HepG2 (cell line): ENCODE data around the gene NUAK1. TPM values are rescaled to one million over a fixed set of nuclear protein-coding genes. Genes with fewer than 3 reads are reported as not detected.

Experiments used
- ATAC-seq: fragments of 200-7000 bp; cut with Tn5 transposase; 3 replicates; pipeline ENCODE4 v1.9.1; 2020; ENCODE audit warnings: mild to moderate bottlenecking, moderate library complexity
- BruUV-seq: library from RNA; stranded (reverse); fragments of 400-500 nt; replicated peaks from 2 replicates; lab custom pipeline; 2021; lab: Mats Ljungman, UMichigan
- CTCF ChIA-PET: fragments of 300-600 bp; formaldehyde crosslinking; extraction: SDS; loops from one replicate; lab custom pipeline; 2021; ENCODE audit warnings: low total read pairs, inconsistent platforms, low intra/inter-chr PET ratio; lab: Yijun Ruan, JAX
- POLR2A ChIA-PET: fragments of 350-600 bp; sonication (Branson Sonifier 250); formaldehyde crosslinking; loops from one replicate; lab custom pipeline; 2020; ENCODE audit warnings: antibody characterized with exemption, inconsistent platforms; lab: Yijun Ruan, JAX
- DNase-seq: peaks from one replicate; pipeline ENCODE4 v3.0.0-alpha.2; 2015; ENCODE audit warnings: low spot score
- FAIRE-seq: peaks from 3 replicates; lab custom pipeline; 2011; peaks lifted over from hg19 to GRCh38; lab: Jason Lieb, UNC
- H2AFZ ChIP-seq: one replicate; pipeline ENCODE4 v1.6.1; 2011; ENCODE audit warnings: low read length, inconsistent platforms
- H3K27ac ChIP-seq: fragments of 300-600 bp; 3 replicates; pipeline ENCODE4 v1.8.0; 2011; ENCODE audit warnings: mixed run types, mild to moderate bottlenecking, mixed read lengths, low read length, inconsistent platforms; ENCODE audit not compliant: insufficient read depth; ENCODE audit errors: extremely low read length
- H3K27me3 ChIP-seq, 2 experiments: fragments of 200-600 bp in 1 of 2; 2 replicates in 1 of 2; 3 replicates in 1 of 2; pipeline versions ENCODE4 v1.6.0 to v1.8.0; 2011; ENCODE audit warnings: low read length in 2 of 2, mild to moderate bottlenecking in 2 of 2, moderate library complexity in 2 of 2, inconsistent platforms in 1 of 2; ENCODE audit not compliant: insufficient read depth in 2 of 2, control insufficient read depth in 1 of 2
- H3K36me3 ChIP-seq, 2 experiments: fragments of 200-600 bp in 1 of 2; replicated peaks in 1 of 2; 2 replicates in 1 of 2; 3 replicates in 1 of 2; pipeline versions ENCODE4 v1.5.1 to v1.8.0; 2011; ENCODE audit warnings: low read length in 2 of 2, inconsistent platforms in 1 of 2; ENCODE audit not compliant: insufficient read depth in 2 of 2, control insufficient read depth in 1 of 2
- H3K4me1 ChIP-seq: 2 replicates; pipeline ENCODE4 v1.5.1; 2012; ENCODE audit warnings: low read length, inconsistent platforms; ENCODE audit not compliant: insufficient read depth
- H3K4me2 ChIP-seq: 2 replicates; pipeline ENCODE4 v1.6.0; 2011; ENCODE audit warnings: low read depth, low read length, inconsistent platforms
- H3K4me3 ChIP-seq, 3 experiments: fragments of 200-600 bp in 1 of 3; sonication (generic), shearing (Covaris generic) in 1 of 3; replicated peaks in 1 of 3; 2 replicates each; pipeline ENCODE4 v1.5.1; 2011 to 2016; ENCODE audit warnings: low read length in 3 of 3, inconsistent platforms in 2 of 3, low read depth in 2 of 3, mild to moderate bottlenecking in 2 of 3, control low read depth in 1 of 3, mixed read lengths in 1 of 3; ENCODE audit not compliant: insufficient read depth in 1 of 3
- H3K79me2 ChIP-seq: one replicate; pipeline ENCODE4 v1.6.1; 2011; ENCODE audit warnings: low read length, inconsistent platforms; ENCODE audit not compliant: insufficient read depth
- H3K9ac ChIP-seq: 2 replicates; pipeline ENCODE4 v1.6.0; 2011; ENCODE audit warnings: mild to moderate bottlenecking, low read depth, low read length, inconsistent platforms; ENCODE audit not compliant: insufficient read depth
- H3K9me3 ChIP-seq: 2 replicates; pipeline ENCODE4 v1.5.1; 2012; ENCODE audit warnings: mild to moderate bottlenecking, low read length
- H4K20me1 ChIP-seq: 2 replicates; pipeline ENCODE4 v1.6.0; 2011; ENCODE audit warnings: inconsistent platforms, mild to moderate bottlenecking, low read length, moderate library complexity; ENCODE audit not compliant: insufficient read depth
- ETV6 ChIP-seq: sonication (generic); formaldehyde crosslinking; conservative IDR thresholded peaks from 2 replicates; pipeline ENCODE4 v1.4.0; 2020; ENCODE audit warnings: missing genetic modification reagents
- FOXA3 ChIP-seq: IDR thresholded peaks from 2 replicates; pipeline ENCODE4 v1.6.1; 2016; ENCODE audit warnings: missing genetic modification reagents, missing compliant biosample characterization
- HNF4A ChIP-seq: sonication (generic); formaldehyde crosslinking; IDR thresholded peaks from 2 replicates; pipeline ENCODE4 v1.4.0; 2020; ENCODE audit warnings: missing genetic modification reagents
- ZNF569 ChIP-seq: sonication (generic); formaldehyde crosslinking; IDR thresholded peaks from 2 replicates; pipeline ENCODE4 v1.5.0; 2020; ENCODE audit warnings: mild to moderate bottlenecking, missing genetic modification reagents, moderate library complexity, borderline replicate concordance
- ZSCAN20 ChIP-seq: sonication (generic); formaldehyde crosslinking; IDR thresholded peaks from 2 replicates; pipeline ENCODE4 v1.4.0; 2020; ENCODE audit warnings: missing genetic modification reagents, mild to moderate bottlenecking, borderline replicate concordance
- WGBS: methylation state at CpG from one replicate; pipeline ENCODE4 v1.1.6; 2017; ENCODE audit warnings: low lambda C conversion rate; 5-methylcytosine and 5-hydroxymethylcytosine counted together
- in situ Hi-C: cut with HindIII; loops from 2 replicates; pipeline ENCODE4 v1.10.0; 2017; ENCODE audit warnings: low pct_unique_long_range_greater_than_20kb; ENCODE audit not compliant: extremely low pct_ligation_motif_present
- intact Hi-C: fragments of 100-400 bp; cut with micrococcal nuclease; formaldehyde crosslinking; loops from one replicate; pipeline ENCODE4 v1.10.0; 2022; ENCODE audit not compliant: unreplicated experiment
- polyA plus RNA-seq, 8 experiments: library from polyadenylated mRNA; depleted of rRNA in 3 of 8; stranded (reverse) in 7 of 8; unstranded in 1 of 8; fragments of >200 nt; fragmentation: Illumina TruSeq in 4 of 8; extraction: Trizol in 4 of 8; gene quantifications; 2 replicates each; pipeline versions ENCODE4 v1.2.1 to v1.2.3, GENCODE V29; 2011 to 2016; ENCODE audit warnings: low read depth in 4 of 8, missing spikeins in 1 of 8, mixed read lengths in 1 of 8; ENCODE audit not compliant: insufficient read depth in 1 of 8
- total RNA-seq, 5 experiments: library from RNA; depleted of rRNA; stranded (reverse); fragments of >200 nt; fragmentation: Illumina TruSeq; extraction: Trizol; gene quantifications; 2 replicates each; pipeline ENCODE4 v1.2.3, GENCODE V29; 2016; ENCODE audit warnings: low read depth in 1 of 5
- TF ChIP-seq, protein P1 (sequence below): IDR thresholded peaks from 2 replicates; pipeline ENCODE4 v1.6.1; 2016; ENCODE audit warnings: missing biosample characterization, missing genetic modification reagents, low read depth

Gene NUAK1
- total and polyA plus RNA-seq, 2 of the 13 experiments (the other 11 are each of a cell fraction or from before 2014, with no cell fraction given): 1.7 to 1.9 TPM

DNA sequence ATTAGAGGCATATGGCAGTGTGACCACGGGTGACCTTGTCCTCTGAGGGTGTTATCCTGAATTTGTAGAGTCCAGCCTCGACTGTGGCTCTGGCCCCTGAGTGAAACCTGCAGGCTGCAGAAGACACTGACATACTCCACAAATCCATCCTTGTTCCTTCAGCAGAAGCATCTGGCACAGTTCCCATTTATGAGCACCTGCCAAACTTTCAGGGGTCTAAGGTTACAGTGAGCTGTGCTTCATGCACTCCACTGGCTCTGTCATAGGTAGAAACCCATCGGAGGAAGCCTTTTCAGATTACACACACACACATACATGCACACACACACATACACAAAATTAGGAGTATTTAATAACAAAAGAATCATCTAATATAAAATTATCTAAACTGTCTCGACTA lies 13.6 kb upstream of the NUAK1 start:
- no peaks in the 10 kb centered on the region for H4K20me1 ChIP-seq
- FAIRE-seq (no peak), ATAC-seq (no peak), DNase-seq (no peak)
- no peaks in the 10 kb centered on the region for H3K79me2 ChIP-seq
- no peaks in the 10 kb centered on the region for H3K36me3 ChIP-seq
- H3K27ac ChIP-seq: no peak overlapping the region
- 18% methylated on average over 2 of the region's 4 CpGs for WGBS
- ChIA-PET POLR2A (no interaction called here), CTCF (no interaction called here)
- H3K4me2 ChIP-seq: no peak overlapping the region
- intact Hi-C loops (no loop called here), in situ Hi-C loops (no loop called here)
- H3K9me3 ChIP-seq: no peaks in the 10 kb centered on the region
- H3K9ac ChIP-seq: no peak overlapping the region
- H2AFZ ChIP-seq: no peak overlapping the region
- peaks cover 6% of the 10 kb centered on the region; the same call in 1 of the 2 replicates for H3K4me1 ChIP-seq
- BruUV-seq: no TSS peak
- H3K4me3 ChIP-seq: no peak overlapping the region
- TF ChIP-seq, protein P1, sequence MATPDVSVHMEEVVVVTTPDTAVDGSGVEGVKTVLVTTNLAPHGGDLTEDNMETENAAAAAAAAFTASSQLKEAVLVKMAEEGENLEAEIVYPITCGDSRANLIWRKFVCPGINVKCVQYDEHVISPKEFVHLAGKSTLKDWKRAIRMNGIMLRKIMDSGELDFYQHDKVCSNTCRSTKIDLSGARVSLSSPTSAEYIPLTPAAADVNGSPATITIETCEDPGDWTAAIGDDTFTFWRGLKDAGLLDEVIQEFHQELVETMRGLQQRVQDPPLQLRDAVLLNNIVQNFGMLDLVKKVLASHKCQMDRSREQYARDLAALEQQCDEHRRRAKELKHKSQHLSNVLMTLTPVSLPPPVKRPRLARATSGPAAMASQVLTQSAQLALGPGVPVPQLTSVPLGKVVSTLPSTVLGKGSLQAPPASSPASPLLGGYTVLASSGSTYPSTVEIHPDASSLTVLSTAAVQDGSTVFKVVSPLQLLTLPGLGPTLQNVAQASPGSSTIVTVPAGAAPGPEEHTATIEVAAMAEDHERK (CRISPR knock-in tag): no peak
- no peak for TF ChIP-seq ETV6 (CRISPR knock-in tag)
- no peak for TF ChIP-seq ZSCAN20 (CRISPR knock-in tag)
- TF ChIP-seq FOXA3: no peak
- H3K27me3 ChIP-seq: no peaks in the 10 kb centered on the region

DNA sequence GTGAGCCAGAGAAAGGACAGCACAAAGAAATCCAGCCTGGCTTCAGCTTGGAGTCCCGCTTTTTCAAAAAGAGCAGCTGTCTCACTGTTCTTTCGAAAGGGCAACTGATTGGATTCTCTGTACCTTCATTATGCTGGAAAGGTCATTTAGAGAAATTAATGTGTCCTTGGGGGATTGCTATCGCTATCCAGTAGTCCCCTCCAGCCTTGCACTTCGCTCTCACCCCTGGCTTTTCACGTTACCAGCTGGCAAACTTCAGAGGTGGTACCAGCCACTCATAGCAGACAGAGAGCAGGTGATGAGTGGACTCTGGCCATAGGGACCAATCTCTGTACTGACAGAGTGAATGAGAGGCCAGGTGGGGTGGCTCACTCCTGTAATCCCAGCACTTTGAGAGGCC lies 11.8 kb upstream of the NUAK1 start:
- BruUV-seq: no TSS peak
- ATAC-seq (peak; percentile 43; the same call in 2 of the 3 replicates), FAIRE-seq (no peak), DNase-seq (no peak)
- Histone ChIP-seq H3K9ac (no peak overlapping the region), H3K4me2 (no peak overlapping the region), H4K20me1 (no peaks in the 10 kb centered on the region), H3K9me3 (no peaks in the 10 kb centered on the region), H3K4me1 (no peaks in the 10 kb centered on the region), H3K36me3 (no peaks in the 10 kb centered on the region), H3K79me2 (no peaks in the 10 kb centered on the region), H2AFZ (no peak overlapping the region), H3K27me3 (no peaks in the 10 kb centered on the region), H3K27ac (no peak overlapping the region), H3K4me3 (no peak overlapping the region)
- 23% methylated on average over 5 of the region's 5 CpGs for WGBS
- ChIA-PET POLR2A (interaction anchor here (1.3 kb wide), 1 partner anchor 207 kb away, joined by 3 read pairs; the partner anchor contains the start of gene POLR3B), CTCF (interaction anchor here (1.0 kb wide), 1 partner anchor 730 kb away, joined by 3 read pairs; no protein-coding TSS in a partner anchor)
- intact Hi-C loops (no loop called here), in situ Hi-C loops (no loop called here)
- TF ChIP-seq ZNF569 (CRISPR knock-in tag): no peak
- peak; percentile 27; the same call in 1 of the 2 replicates for TF ChIP-seq HNF4A (CRISPR knock-in tag)
